ENCODE measurements around the gene NOSTRIN. TPM values are rescaled to one million over a fixed set of nuclear protein-coding genes. Genes with fewer than 3 reads are reported as not detected.
"Not testable (repeated sequence)": the region's sequence is repeated elsewhere in the genome, so short reads cannot be mapped to it uniquely, and the experiment has no call there.

NOSTRIN gene
- total RNA-seq, 5 donors from 2014 or later (not counting 1 experiment from before 2014, with no cell fraction given): 0.13 to 0.82 (median 0.45) TPM; not detected in 1

- POLR2A ChIA-PET: no interaction called here
- H3K4me3 Mint-ChIP-seq: no peak overlapping the region
- no peak for ATAC-seq (replicated peaks in 1 of 4)
Measured at GRCh38 chr2:168874368-168875054, 72.1 kb downstream of the NOSTRIN start.

DNA sequence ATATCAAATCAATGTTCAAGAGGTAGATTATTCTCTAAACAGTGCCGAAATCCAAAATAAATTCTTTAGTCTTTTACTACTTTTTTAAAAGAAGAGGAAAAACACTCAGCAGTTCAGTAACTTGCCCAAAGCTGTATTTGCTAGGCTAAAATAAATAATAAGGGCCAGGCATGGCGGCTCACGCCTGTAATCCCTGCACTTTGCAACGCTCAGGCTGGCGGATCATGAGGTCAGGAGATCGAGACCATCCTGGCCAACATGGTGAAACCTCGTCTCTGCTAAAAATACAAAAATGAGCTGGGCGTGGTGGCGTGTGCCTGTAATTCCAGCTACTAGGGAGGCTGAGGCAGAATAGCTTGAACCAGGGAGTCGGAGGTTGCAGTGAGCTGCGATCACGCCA lies 79.7 kb downstream of the NOSTRIN start:
- POLR2A ChIA-PET; H3K4me3 ChIP-seq (ENCODE audit: control insufficient read depth in 1 of 2, extremely low read depth in 1 of 2, low read length in 1 of 2); DNase-seq; H3K27me3 Mint-ChIP-seq; H3K9me3 ChIP-seq; H3K27ac Mint-ChIP-seq; H3K36me3 ChIP-seq (ENCODE audit: control insufficient read depth in 2 of 2, extremely low read depth in 1 of 2, insufficient read depth in 1 of 2, low read length in 1 of 2); H3K4me1 ChIP-seq (ENCODE audit: control insufficient read depth in 1 of 2, extremely low read depth in 1 of 2, insufficient read depth in 2 of 2, low read length in 2 of 2); ATAC-seq (replicated peaks in 1 of 4); H3K9me3 Mint-ChIP-seq; H3K36me3 Mint-ChIP-seq; H3K4me3 Mint-ChIP-seq; CTCF ChIA-PET; H3K27ac ChIP-seq (ENCODE audit: low read length); H3K27me3 ChIP-seq (replicated peaks in 1 of 2; ENCODE audit: control insufficient read depth in 2 of 2, extremely low read depth in 1 of 2, insufficient read depth in 2 of 2, low read length in 1 of 2): not testable (repeated sequence)
- peaks cover 0 to 16% (median 3%) of the 10 kb centered on the region in 3 donors for H3K4me1 Mint-ChIP-seq
- 96% methylated on average over 8 of the region's 12 CpGs for WGBS (ENCODE audit: insufficient coverage)

More at GRCh38 chr2:168874368-168875054, 72.1 kb downstream of the NOSTRIN start:
- Histone ChIP-seq H3K9me3 (no peaks in the 10 kb centered on the region), H3K4me3 (ENCODE audit: control insufficient read depth in 1 of 2, extremely low read depth in 1 of 2, low read length in 1 of 2) (no peak overlapping the region), H3K36me3 (ENCODE audit: control insufficient read depth in 2 of 2, extremely low read depth in 1 of 2, insufficient read depth in 1 of 2, low read length in 1 of 2) (no peaks in the 10 kb centered on the region), H3K27ac (ENCODE audit: low read length) (no peak overlapping the region), H3K4me1 (ENCODE audit: control insufficient read depth in 1 of 2, extremely low read depth in 1 of 2, insufficient read depth in 2 of 2, low read length in 2 of 2) (no peaks in the 10 kb centered on the region), H3K27me3 (replicated peaks in 1 of 2; ENCODE audit: control insufficient read depth in 2 of 2, extremely low read depth in 1 of 2, insufficient read depth in 2 of 2, low read length in 1 of 2) (no peaks in the 10 kb centered on the region)
- no peaks in the 10 kb centered on the region for H3K9me3 Mint-ChIP-seq
- no peak for DNase-seq
- CTCF ChIA-PET: no interaction called here
- no peaks in the 10 kb centered on the region for H3K36me3 Mint-ChIP-seq
- H3K27ac Mint-ChIP-seq: no peak overlapping the region
- no peaks in the 10 kb centered on the region for H3K27me3 Mint-ChIP-seq
- peaks cover 0 to 9% (median 4%) of the 10 kb centered on the region in 3 donors for H3K4me1 Mint-ChIP-seq
- WGBS (ENCODE audit: insufficient coverage): 92% methylated on average over 3 of the region's 6 CpGs

DNA sequence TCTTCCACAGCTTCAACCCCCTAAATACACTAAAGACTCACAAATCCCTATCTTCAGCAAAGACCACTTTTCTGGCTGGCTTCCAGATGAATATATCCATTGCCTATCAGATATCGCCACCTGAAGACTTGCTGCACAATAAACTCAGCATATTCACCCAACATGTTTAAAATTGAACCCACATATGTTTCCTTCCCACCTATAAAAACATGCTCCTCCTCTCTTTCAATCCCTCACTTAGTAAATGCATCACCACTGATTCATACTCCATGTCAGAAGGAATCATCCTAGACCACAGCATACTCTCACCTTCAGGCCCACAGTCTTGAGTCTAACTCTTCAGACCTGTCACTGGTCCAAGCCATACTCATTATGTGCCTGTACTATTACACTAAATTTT lies 82.5 kb downstream of the NOSTRIN start:
- ChIA-PET POLR2A (no interaction called here), CTCF (interaction anchor here in 1 of 2 donors (0.6 kb wide), 1 partner anchor 540 kb away, joined by 3 read pairs; no protein-coding TSS in a partner anchor)
- Histone ChIP-seq H3K27ac (ENCODE audit: low read length) (no peak overlapping the region), H3K4me3 (ENCODE audit: control insufficient read depth in 1 of 2, extremely low read depth in 1 of 2, low read length in 1 of 2) (no peak overlapping the region), H3K4me1 (ENCODE audit: control insufficient read depth in 1 of 2, extremely low read depth in 1 of 2, insufficient read depth in 2 of 2, low read length in 2 of 2) (peaks cover 0 to 4% of the 10 kb centered on the region in 2 experiments), H3K27me3 (replicated peaks in 1 of 2; ENCODE audit: control insufficient read depth in 2 of 2, extremely low read depth in 1 of 2, insufficient read depth in 2 of 2, low read length in 1 of 2) (no peaks in the 10 kb centered on the region), H3K36me3 (ENCODE audit: control insufficient read depth in 2 of 2, extremely low read depth in 1 of 2, insufficient read depth in 1 of 2, low read length in 1 of 2) (no peaks in the 10 kb centered on the region), H3K9me3 (no peaks in the 10 kb centered on the region)
- Mint-ChIP-seq H3K9me3 (no peaks in the 10 kb centered on the region), H3K4me3 (no peak overlapping the region), H3K4me1 (peaks cover 4 to 14% (median 6%) of the 10 kb centered on the region in 3 donors), H3K27me3 (no peaks in the 10 kb centered on the region), H3K27ac (no peak overlapping the region), H3K36me3 (no peaks in the 10 kb centered on the region)
- DNase-seq (no peak), ATAC-seq (replicated peaks in 1 of 4) (no peak)
- 90% methylated on average over 1 of the region's 1 CpG for WGBS (ENCODE audit: insufficient coverage)

DNA sequence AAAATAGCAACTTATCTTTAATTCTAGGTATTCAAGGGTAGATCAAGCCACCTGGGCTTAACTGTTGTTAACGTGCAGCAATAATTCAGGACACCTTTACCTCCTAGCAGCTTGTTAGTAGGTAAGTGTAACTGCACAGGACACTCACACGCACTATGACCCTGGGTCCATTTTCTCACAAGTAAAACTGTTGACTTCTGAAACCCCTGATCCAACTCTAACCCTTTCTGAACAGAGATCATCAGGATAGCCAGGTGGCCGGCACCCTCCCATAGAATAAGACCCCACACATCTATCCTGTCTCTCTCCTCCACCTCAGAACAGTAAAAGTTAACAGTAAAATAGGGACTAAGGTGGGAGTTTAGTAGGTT lies 87.2 kb downstream of the NOSTRIN start:
- peak overlapping the region; percentile 84 to 94 (median 90) for H3K4me3 Mint-ChIP-seq
- ATAC-seq (replicated peaks in 1 of 4) (no peak), DNase-seq (peak in 1 of 35 experiments; percentile 3)
- H3K27ac ChIP-seq (ENCODE audit: low read length): no peak overlapping the region
- CTCF ChIA-PET: no interaction called here
- no peaks in the 10 kb centered on the region for H3K9me3 ChIP-seq
- no CpG with 5 or more reads among the region's 3 CpGs for WGBS (ENCODE audit: insufficient coverage)
- H3K4me1 ChIP-seq (ENCODE audit: control insufficient read depth in 1 of 2, extremely low read depth in 1 of 2, insufficient read depth in 2 of 2, low read length in 2 of 2): peaks cover 0 to 6% of the 10 kb centered on the region in 2 experiments
- H3K4me1 Mint-ChIP-seq: peaks cover 11 to 13% (median 11%) of the 10 kb centered on the region in 3 donors
- H3K27me3 ChIP-seq (replicated peaks in 1 of 2; ENCODE audit: control insufficient read depth in 2 of 2, extremely low read depth in 1 of 2, insufficient read depth in 2 of 2, low read length in 1 of 2): peaks cover 0 to 2% of the 10 kb centered on the region in 2 experiments
- H3K27ac Mint-ChIP-seq: no peak overlapping the region
- POLR2A ChIA-PET: no interaction called here
- H3K9me3 Mint-ChIP-seq: no peaks in the 10 kb centered on the region
- no peaks in the 10 kb centered on the region for H3K36me3 Mint-ChIP-seq
- peaks cover 2 to 10% of the 10 kb centered on the region in 2 donors for H3K27me3 Mint-ChIP-seq
- peak overlapping the region; percentile 63 to 80 for H3K4me3 ChIP-seq (ENCODE audit: control insufficient read depth in 1 of 2, extremely low read depth in 1 of 2, low read length in 1 of 2)
- no peaks in the 10 kb centered on the region for H3K36me3 ChIP-seq (ENCODE audit: control insufficient read depth in 2 of 2, extremely low read depth in 1 of 2, insufficient read depth in 1 of 2, low read length in 1 of 2)

DNA sequence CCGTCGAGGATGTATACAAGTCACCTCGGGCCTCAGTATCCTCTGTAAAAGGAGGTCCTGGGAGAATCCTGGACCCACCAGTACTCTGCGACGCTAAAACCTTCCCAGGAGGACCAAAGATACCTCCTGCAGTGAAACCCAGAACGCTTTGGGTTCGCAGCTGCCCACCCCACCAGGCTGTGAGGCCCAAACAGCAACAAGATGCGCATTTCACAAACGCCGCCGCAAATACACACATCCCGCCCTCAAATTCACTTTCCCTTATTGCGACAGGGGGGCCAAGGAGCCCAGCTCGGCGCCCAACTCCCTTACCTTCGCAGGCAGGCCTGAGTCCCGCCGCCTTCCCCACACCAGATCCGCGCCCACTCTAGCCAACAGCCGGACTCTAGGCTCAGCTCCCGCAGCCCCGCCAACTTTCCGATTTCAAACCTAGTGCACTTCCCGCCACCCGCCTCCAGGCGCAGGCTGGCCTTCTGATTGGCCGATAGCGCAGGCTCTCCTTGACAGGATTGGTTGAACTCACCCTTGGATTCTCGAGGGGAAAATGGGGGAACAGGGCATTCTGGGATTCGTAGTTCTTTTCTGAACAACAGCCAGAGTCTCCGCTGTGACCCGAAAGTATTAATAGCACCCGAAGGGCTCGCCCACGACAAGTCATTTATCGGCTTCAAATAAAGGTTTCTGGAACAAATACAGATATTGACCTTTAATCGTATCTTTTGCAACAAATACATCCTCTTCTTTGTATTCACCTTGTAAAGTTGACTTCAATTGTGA lies 87.8 kb downstream of the NOSTRIN start, which contains the start of gene SPC25:
Gene SPC25 (minus strand): TSS at position 425 of the 777 bp plus-strand sequence. CDS start 911 bp downstream, outside the sequence.
- ATAC-seq (replicated peaks in 1 of 4): peak; percentile 92 to 100 (median 99)
- H3K4me3 ChIP-seq (ENCODE audit: control insufficient read depth in 1 of 2, extremely low read depth in 1 of 2, low read length in 1 of 2): peak within 1 kb of the TSS; percentile 63 to 80
- no peaks in the 10 kb centered on the region for H3K36me3 Mint-ChIP-seq
- H3K27ac ChIP-seq (ENCODE audit: low read length): no peak within 1 kb of the TSS
- POLR2A ChIA-PET: interaction anchor here in 1 of 2 donors (0.5 kb wide), 1 partner anchor 889 kb away, joined by 4 read pairs; no protein-coding TSS in a partner anchor
- H3K4me1 Mint-ChIP-seq: peaks cover 11 to 13% (median 11%) of the 10 kb centered on the region in 3 donors
- H3K27me3 Mint-ChIP-seq: peaks cover 4 to 10% of the 10 kb centered on the region in 2 donors
- no peaks in the 10 kb centered on the region for H3K9me3 ChIP-seq
- H3K36me3 ChIP-seq (ENCODE audit: control insufficient read depth in 2 of 2, extremely low read depth in 1 of 2, insufficient read depth in 1 of 2, low read length in 1 of 2): no peaks in the 10 kb centered on the region
- peak; percentile 70 to 92 (median 82) for DNase-seq
- peaks cover 0 to 2% of the 10 kb centered on the region in 2 experiments for H3K27me3 ChIP-seq (replicated peaks in 1 of 2; ENCODE audit: control insufficient read depth in 2 of 2, extremely low read depth in 1 of 2, insufficient read depth in 2 of 2, low read length in 1 of 2)
- no peaks in the 10 kb centered on the region for H3K9me3 Mint-ChIP-seq
- H3K27ac Mint-ChIP-seq: no peak within 1 kb of the TSS
- H3K4me1 ChIP-seq (ENCODE audit: control insufficient read depth in 1 of 2, extremely low read depth in 1 of 2, insufficient read depth in 2 of 2, low read length in 2 of 2): peaks cover 0 to 6% of the 10 kb centered on the region in 2 experiments
- CTCF ChIA-PET: interaction anchor here in 1 of 2 donors (0.6 kb wide), 1 partner anchor 50 kb away, joined by 3 read pairs; no protein-coding TSS in a partner anchor
- H3K4me3 Mint-ChIP-seq: peak within 1 kb of the TSS; percentile 84 to 94 (median 90)
- under 1% methylated on average over 27 of the region's 38 CpGs for WGBS (ENCODE audit: insufficient coverage)

DNA sequence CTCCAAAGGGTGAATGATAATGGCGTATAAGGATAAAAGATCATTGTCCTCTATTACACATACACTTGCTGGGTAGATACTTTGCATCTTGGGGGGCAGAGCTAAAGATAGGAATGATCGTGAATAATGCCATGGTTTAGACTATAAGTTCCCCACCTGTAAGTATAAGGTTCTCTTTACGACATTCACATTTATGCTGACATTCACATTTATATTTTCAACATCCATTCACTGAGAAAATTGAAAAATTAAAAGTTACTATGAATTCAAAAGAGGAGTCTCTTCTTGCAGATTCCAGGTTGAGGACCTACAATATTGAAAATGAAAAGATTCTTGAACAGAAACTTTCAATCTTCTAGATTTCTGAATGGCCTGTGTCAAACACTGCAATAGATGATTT lies 89.9 kb downstream of the NOSTRIN start:
- peaks cover 4 to 10% of the 10 kb centered on the region in 2 donors for H3K27me3 Mint-ChIP-seq
- WGBS (ENCODE audit: insufficient coverage): no CpG with 5 or more reads among the region's 3 CpGs
- Histone ChIP-seq H3K27me3 (replicated peaks in 1 of 2; ENCODE audit: control insufficient read depth in 2 of 2, extremely low read depth in 1 of 2, insufficient read depth in 2 of 2, low read length in 1 of 2) (peaks cover 0 to 2% of the 10 kb centered on the region in 2 experiments), H3K36me3 (ENCODE audit: control insufficient read depth in 2 of 2, extremely low read depth in 1 of 2, insufficient read depth in 1 of 2, low read length in 1 of 2) (no peaks in the 10 kb centered on the region), H3K4me3 (ENCODE audit: control insufficient read depth in 1 of 2, extremely low read depth in 1 of 2, low read length in 1 of 2) (no peak overlapping the region), H3K27ac (ENCODE audit: low read length) (no peak overlapping the region), H3K4me1 (ENCODE audit: control insufficient read depth in 1 of 2, extremely low read depth in 1 of 2, insufficient read depth in 2 of 2, low read length in 2 of 2) (peaks cover 0 to 6% of the 10 kb centered on the region in 2 experiments), H3K9me3 (no peaks in the 10 kb centered on the region)
- no peak overlapping the region for H3K4me3 Mint-ChIP-seq
- H3K27ac Mint-ChIP-seq: no peak overlapping the region
- no peaks in the 10 kb centered on the region for H3K36me3 Mint-ChIP-seq
- ATAC-seq (replicated peaks in 1 of 4): no peak
- ChIA-PET POLR2A (interaction anchor here in 1 of 2 donors (0.5 kb wide), 1 partner anchor 12 kb away, joined by 3 read pairs; no protein-coding TSS in a partner anchor), CTCF (no interaction called here)
- H3K9me3 Mint-ChIP-seq: no peaks in the 10 kb centered on the region
- peaks cover 11 to 13% (median 11%) of the 10 kb centered on the region in 3 donors for H3K4me1 Mint-ChIP-seq
- no peak for DNase-seq
